Tibial nerve (tissue), 4 donors: Measurements from ENCODE around the gene EPHX1. TPM values are rescaled to one million over a fixed set of nuclear protein-coding genes. Genes with fewer than 3 reads are reported as not detected.
A peak's percentile ranks its signal among the peaks of the same experiment; 100 is the strongest.
"Not testable (repeated sequence)": the region's sequence is repeated elsewhere in the genome, so short reads cannot be mapped to it uniquely, and the experiment has no call there.

Experiments used
- DNase-seq, 2 donors: peaks; one replicate each; pipeline ENCODE4 v3.0.0-alpha.2; 2019; ENCODE audit warnings: low spot score in 2 of 2
- H3K27ac ChIP-seq, 4 donors: fragments of 200-600 bp; sonication (generic) in 3 of 4; one replicate each; pipeline ENCODE4 v1.5.1; 2017 to 2019; ENCODE audit warnings: mild to moderate bottlenecking in 1 of 4
- H3K27me3 ChIP-seq, 2 donors: fragments of 200-600 bp; sonication (generic) in 1 of 2; one replicate each; pipeline versions ENCODE4 v1.5.1 to v1.6.0; 2017 to 2019
- H3K36me3 ChIP-seq, 3 donors: fragments of 200-600 bp; sonication (generic); one replicate each; pipeline ENCODE4 v1.5.1; 2018 to 2019
- H3K4me1 ChIP-seq, 4 donors: fragments of 200-600 bp; sonication (generic) in 3 of 4; one replicate each; pipeline ENCODE4 v1.5.1; 2017 to 2019
- H3K4me3 ChIP-seq, 4 donors: fragments of 200-600 bp; sonication (generic) in 3 of 4; one replicate each; pipeline ENCODE4 v1.5.1; 2017 to 2019; ENCODE audit warnings: mild to moderate bottlenecking in 1 of 4, moderate library complexity in 1 of 4
- H3K9me3 ChIP-seq, 4 donors: fragments of 200-600 bp; sonication (generic) in 3 of 4; one replicate each; pipeline ENCODE4 v1.5.1; 2017 to 2019
- EP300 ChIP-seq, 2 donors: sonication (generic); formaldehyde crosslinking; IDR thresholded peaks; one replicate each; pipeline ENCODE4 v1.6.1; 2017; ENCODE audit warnings: antibody characterized with exemption in 2 of 2, mild to moderate bottlenecking in 1 of 2
- POLR2A ChIP-seq, 2 donors: fragments of 450-650 bp; IDR thresholded peaks; one replicate each; pipeline ENCODE4 v1.6.1; 2017; ENCODE audit warnings: antibody characterized with exemption in 2 of 2, mild to moderate bottlenecking in 2 of 2, moderate library complexity in 2 of 2
- WGBS, 2 donors: methylation state at CpG; one replicate each; pipeline ENCODE4 v1.1.5; 2018; 5-methylcytosine and 5-hydroxymethylcytosine counted together
- total RNA-seq, 4 donors: library from RNA; depleted of rRNA; stranded (reverse); fragments of >200 nt; gene quantifications; one replicate each; pipeline ENCODE4 v1.1.0, GENCODE V29; 2016
- TF ChIP-seq, protein P1 (sequence below), 5 experiments: fragments of 200-600 bp in 3 of 5; fragments of 450-650 bp in 2 of 5; sonication (generic) in 3 of 5; IDR thresholded peaks; one replicate each; pipeline ENCODE4 v1.5.1; 2016 to 2019; ENCODE audit warnings: antibody characterized with exemption in 5 of 5, mild to moderate bottlenecking in 3 of 5, moderate library complexity in 2 of 5

EPHX1 gene
- total RNA-seq, 4 donors from 2014 or later, result 80.1 to 203 (median 133) TPM

GRCh38 chr1:225777583-225778336 is 32.2 kb upstream of the EPHX1 start, which contains the start of gene SRP9:
TSS of gene SRP9 (plus strand) at chr1:225777826. CDS start at chr1:225777941, 115 bp downstream.
- Histone ChIP-seq H3K4me1 (peaks cover 0 to 64% (median 34%) of the 10 kb centered on the region in 4 donors), H3K27me3 (no peaks in the 10 kb centered on the region), H3K4me3 (peak within 1 kb of the TSS; percentile 47 to 90 (median 82)), H3K9me3 (no peaks in the 10 kb centered on the region), H3K36me3 (peaks cover 0 to 6% (median 0%) of the 10 kb centered on the region in 3 donors), H3K27ac (peak within 1 kb of the TSS; percentile 76 to 96 (median 96))
- WGBS, 2 donors, result 0 to 3% methylated on average over 20 to 44 of the region's 46 CpGs
- TF ChIP-seq POLR2A (IDR thresholded peaks at IDR 0.05) (peak; percentile 72 to 85), EP300 (IDR thresholded peaks at IDR 0.05) (peak in 1 of 2 donors; percentile 97)
- TF ChIP-seq, protein P1, sequence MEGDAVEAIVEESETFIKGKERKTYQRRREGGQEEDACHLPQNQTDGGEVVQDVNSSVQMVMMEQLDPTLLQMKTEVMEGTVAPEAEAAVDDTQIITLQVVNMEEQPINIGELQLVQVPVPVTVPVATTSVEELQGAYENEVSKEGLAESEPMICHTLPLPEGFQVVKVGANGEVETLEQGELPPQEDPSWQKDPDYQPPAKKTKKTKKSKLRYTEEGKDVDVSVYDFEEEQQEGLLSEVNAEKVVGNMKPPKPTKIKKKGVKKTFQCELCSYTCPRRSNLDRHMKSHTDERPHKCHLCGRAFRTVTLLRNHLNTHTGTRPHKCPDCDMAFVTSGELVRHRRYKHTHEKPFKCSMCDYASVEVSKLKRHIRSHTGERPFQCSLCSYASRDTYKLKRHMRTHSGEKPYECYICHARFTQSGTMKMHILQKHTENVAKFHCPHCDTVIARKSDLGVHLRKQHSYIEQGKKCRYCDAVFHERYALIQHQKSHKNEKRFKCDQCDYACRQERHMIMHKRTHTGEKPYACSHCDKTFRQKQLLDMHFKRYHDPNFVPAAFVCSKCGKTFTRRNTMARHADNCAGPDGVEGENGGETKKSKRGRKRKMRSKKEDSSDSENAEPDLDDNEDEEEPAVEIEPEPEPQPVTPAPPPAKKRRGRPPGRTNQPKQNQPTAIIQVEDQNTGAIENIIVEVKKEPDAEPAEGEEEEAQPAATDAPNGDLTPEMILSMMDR (IDR thresholded peaks at IDR 0.05), result peak; percentile 89 to 96 (median 95)
- DNase-seq, result peak; percentile 97

DNA sequence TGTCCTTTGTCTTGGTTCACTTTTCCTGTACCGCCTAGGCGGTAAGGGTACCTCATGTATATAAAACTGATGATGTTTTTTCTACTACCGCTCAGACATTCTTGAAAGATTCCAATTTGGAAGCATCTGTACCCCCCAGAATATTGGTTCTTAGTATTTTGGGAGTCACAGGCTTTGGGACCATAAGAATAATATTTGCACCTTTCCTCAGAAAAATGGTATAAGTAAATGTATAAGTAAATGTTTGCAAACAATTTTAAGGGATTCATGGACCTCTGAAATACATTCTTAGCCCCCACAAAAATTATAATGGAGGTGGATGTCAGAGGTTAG is 31.6 kb upstream of the EPHX1 start:
- DNase-seq, result no peak
- peaks cover 0 to 6% (median 0%) of the 10 kb centered on the region in 3 donors for H3K36me3 ChIP-seq
- TF ChIP-seq, protein P1 (IDR thresholded peaks at IDR 0.05), result no peak
- TF ChIP-seq EP300 (IDR thresholded peaks at IDR 0.05), result no peak
- no peak for TF ChIP-seq POLR2A (IDR thresholded peaks at IDR 0.05)
- no peaks in the 10 kb centered on the region for H3K9me3 ChIP-seq
- H3K27ac ChIP-seq, result peak overlapping the region; percentile 76 to 96 (median 96)
- H3K4me1 ChIP-seq, result peaks cover 0 to 64% (median 32%) of the 10 kb centered on the region in 4 donors
- WGBS, 2 donors, result 0% methylated on average over 3 of the region's 3 CpGs
- no peaks in the 10 kb centered on the region for H3K27me3 ChIP-seq
- H3K4me3 ChIP-seq, result peak overlapping the region; percentile 47 to 90 (median 82)

DNA sequence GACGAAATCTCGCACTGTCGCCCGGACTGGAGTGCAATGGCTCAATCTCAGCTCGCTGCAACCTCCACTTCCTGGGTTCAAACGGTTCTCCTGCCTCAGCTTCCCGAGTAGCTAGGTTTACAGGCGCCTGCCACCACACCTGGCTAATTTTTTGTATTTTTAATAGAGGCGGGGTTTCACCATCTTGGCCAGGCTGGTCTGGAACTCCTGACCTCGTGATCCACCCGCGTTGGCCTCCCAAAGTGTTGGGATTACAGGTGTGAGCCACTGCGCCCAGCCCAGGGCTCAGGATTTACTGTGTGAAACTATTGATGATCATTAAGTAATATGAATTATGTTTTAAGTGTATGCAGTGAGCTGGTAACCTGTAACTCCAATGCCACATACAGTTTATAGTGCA is 30.8 kb upstream of the EPHX1 start:
- Histone ChIP-seq H3K4me3 (peak overlapping the region in 3 of 4 donors; percentile 47 to 85 (median 80)), H3K27ac (peak overlapping the region in 2 of 4 donors; percentile 96), H3K4me1 (peaks cover 0 to 67% (median 32%) of the 10 kb centered on the region in 4 donors), H3K36me3 (peaks cover 0 to 11% (median 4%) of the 10 kb centered on the region in 3 donors)
- H3K9me3 ChIP-seq, H3K27me3 ChIP-seq, DNase-seq: not testable (repeated sequence)
- 53 to 67% methylated on average over 13 of the region's 13 CpGs for WGBS, 2 donors

DNA sequence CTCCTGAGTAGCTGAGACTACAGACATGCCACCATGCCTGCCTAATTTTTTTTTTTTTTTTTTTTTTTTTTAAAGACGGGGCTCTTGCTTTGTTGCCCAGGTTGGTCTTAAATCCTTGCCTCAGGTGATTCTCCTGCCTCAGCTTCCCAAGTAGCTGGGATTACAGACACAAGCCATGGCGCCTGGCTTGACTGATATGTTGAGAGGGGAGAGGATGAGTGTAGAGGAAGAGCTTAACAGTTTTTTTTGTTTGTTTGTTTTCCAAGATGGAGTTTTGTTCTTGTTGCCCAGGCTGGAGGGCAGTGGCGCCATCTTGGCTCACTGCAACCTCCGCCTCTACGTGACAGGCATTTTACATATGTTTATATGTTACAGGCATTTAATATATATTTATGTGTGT is 29.8 kb upstream of the EPHX1 start:
- Histone ChIP-seq H3K27me3 (no peaks in the 10 kb centered on the region), H3K4me3 (no peak overlapping the region), H3K9me3 (no peaks in the 10 kb centered on the region), H3K27ac (no peak overlapping the region), H3K4me1 (peaks cover 0 to 66% (median 32%) of the 10 kb centered on the region in 4 donors), H3K36me3 (peaks cover 0 to 20% (median 4%) of the 10 kb centered on the region in 3 donors)
- no peak for DNase-seq
- TF ChIP-seq POLR2A (IDR thresholded peaks at IDR 0.05), result no peak
- no peak for TF ChIP-seq EP300 (IDR thresholded peaks at IDR 0.05)
- TF ChIP-seq, protein P1 (IDR thresholded peaks at IDR 0.05), result no peak
- WGBS, 2 donors, result 93% methylated on average over 5 of the region's 5 CpGs

- Histone ChIP-seq H3K27ac (no peak overlapping the region), H3K4me3 (no peak overlapping the region), H3K9me3 (no peaks in the 10 kb centered on the region), H3K27me3 (no peaks in the 10 kb centered on the region), H3K4me1 (peaks cover 0 to 66% (median 32%) of the 10 kb centered on the region in 4 donors), H3K36me3 (peaks cover 0 to 25% (median 8%) of the 10 kb centered on the region in 3 donors)
- TF ChIP-seq, protein P1 (IDR thresholded peaks at IDR 0.05), result no peak
- TF ChIP-seq EP300 (IDR thresholded peaks at IDR 0.05) (no peak), POLR2A (IDR thresholded peaks at IDR 0.05) (no peak)
- 92 to 94% methylated on average over 1 of the region's 1 CpG for WGBS, 2 donors
- no peak for DNase-seq
Measured at GRCh38 chr1:225780630-225781029, 29.3 kb upstream of the EPHX1 start.

DNA sequence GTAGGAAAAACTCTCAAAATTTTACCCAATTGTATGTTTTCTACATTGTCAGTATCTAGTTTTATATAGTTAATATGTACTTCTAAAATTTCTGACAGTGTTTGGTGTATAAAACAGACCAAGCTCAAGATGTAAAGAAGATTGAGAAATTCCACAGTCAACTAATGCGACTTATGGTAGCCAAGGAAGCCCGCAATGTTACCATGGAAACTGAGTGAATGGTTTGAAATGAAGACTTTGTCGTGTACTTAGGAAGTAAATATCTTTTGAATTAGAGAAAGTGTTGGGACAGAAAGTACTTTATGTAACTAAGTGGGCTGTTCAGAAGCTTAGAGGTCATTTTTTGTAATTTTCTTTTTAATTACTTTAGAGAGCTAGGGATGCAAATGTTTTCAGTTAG is 20.8 kb upstream of the EPHX1 start:
- H3K9me3 ChIP-seq, H3K27me3 ChIP-seq, DNase-seq, H3K4me3 ChIP-seq: not testable (repeated sequence)
- Histone ChIP-seq H3K4me1 (peaks cover 0 to 16% (median 0%) of the 10 kb centered on the region in 4 donors), H3K27ac (peak overlapping the region in 1 of 4 donors; percentile 28), H3K36me3 (peaks cover 0 to 73% (median 22%) of the 10 kb centered on the region in 3 donors)
- 66 to 72% methylated on average over 3 of the region's 3 CpGs for WGBS, 2 donors
